Tibial artery (tissue), 4 donors: ENCODE measurements around the gene GALNT10.

Experiments
- DNase-seq, 2 donors: peaks; one replicate each; pipeline ENCODE4 v3.0.0-alpha.2; 2019
- H3K27ac ChIP-seq, 2 donors: fragments of 200-600 bp; sonication (generic) in 1 of 2; 1 replicate in 1 of 2; 2 replicates in 1 of 2; pipeline ENCODE4 v1.5.1; 2018 to 2019; ENCODE audit warnings: mild to moderate bottlenecking in 1 of 2
- H3K27me3 ChIP-seq, 2 donors: fragments of 200-600 bp; sonication (generic) in 1 of 2; one replicate each; pipeline versions ENCODE4 v1.5.1 to v1.6.0; 2016 to 2019
- H3K36me3 ChIP-seq, 3 donors: fragments of 200-600 bp; sonication (generic) in 2 of 3; one replicate each; pipeline ENCODE4 v1.5.1; 2016 to 2019; ENCODE audit warnings: mild to moderate bottlenecking in 2 of 3
- H3K4me1 ChIP-seq, 4 donors: fragments of 200-600 bp; sonication (generic) in 2 of 4; 1 replicate in 3 of 4; 2 replicates in 1 of 4; pipeline ENCODE4 v1.5.1; 2016 to 2019
- H3K4me3 ChIP-seq, 2 donors: fragments of 200-600 bp; sonication (generic) in 1 of 2; 1 replicate in 1 of 2; 2 replicates in 1 of 2; pipeline ENCODE4 v1.5.1; 2018 to 2019; ENCODE audit warnings: mild to moderate bottlenecking in 2 of 2
- H3K9me3 ChIP-seq, 3 donors: fragments of 200-600 bp; sonication (generic) in 1 of 3; one replicate each; pipeline ENCODE4 v1.5.1; 2016 to 2019
- CTCF ChIP-seq, 2 experiments: fragments of 200-600 bp in 1 of 2; fragments of 450-650 bp in 1 of 2; IDR thresholded peaks; one replicate each; pipeline ENCODE4 v1.5.1; 2017 to 2019; ENCODE audit warnings: antibody characterized with exemption in 2 of 2, mild to moderate bottlenecking in 1 of 2, moderate library complexity in 1 of 2
- intact Hi-C: fragments of 100-400 bp; cut with DNase I; formaldehyde crosslinking; loops from one replicate; pipeline ENCODE4 v1.15.0; 2023; ENCODE audit warnings: low total_unique reads

GALNT10 gene

GRCh38 chr5:154209591-154210081 is 19.1 kb downstream of the GALNT10 start:
- peaks cover 0 to 5% (median 0%) of the 10 kb centered on the region in 3 donors for H3K9me3 ChIP-seq
- no peak for DNase-seq
- TF ChIP-seq CTCF (IDR thresholded peaks at IDR 0.05): no peak
- peaks cover 0 to 9% (median 7%) of the 10 kb centered on the region in 3 donors for H3K36me3 ChIP-seq
- H3K27ac ChIP-seq: no peak overlapping the region
- no peaks in the 10 kb centered on the region for H3K27me3 ChIP-seq
- H3K4me1 ChIP-seq: peaks cover 0 to 6% (median 0%) of the 10 kb centered on the region in 4 donors
- H3K4me3 ChIP-seq: no peak overlapping the region
- intact Hi-C loops: no loop called here

- intact Hi-C loops: no loop called here
- no peaks in the 10 kb centered on the region for H3K27me3 ChIP-seq
- DNase-seq: no peak
- H3K4me1 ChIP-seq: peaks cover 0 to 9% (median 0%) of the 10 kb centered on the region in 4 donors
- H3K27ac ChIP-seq: no peak overlapping the region
- H3K9me3 ChIP-seq: peaks cover 0 to 5% (median 0%) of the 10 kb centered on the region in 3 donors
- H3K4me3 ChIP-seq: no peak overlapping the region
- TF ChIP-seq CTCF (IDR thresholded peaks at IDR 0.05): no peak
- H3K36me3 ChIP-seq: peaks cover 0 to 9% (median 2%) of the 10 kb centered on the region in 3 donors
Measured at GRCh38 chr5:154210163-154210562, 19.6 kb downstream of the GALNT10 start.

GRCh38 chr5:154211641-154212390 is 21.3 kb downstream of the GALNT10 start:
- Histone ChIP-seq H3K9me3 (peaks cover 0 to 5% (median 0%) of the 10 kb centered on the region in 3 donors), H3K4me1 (peaks cover 0 to 9% (median 4%) of the 10 kb centered on the region in 4 donors), H3K27me3 (no peaks in the 10 kb centered on the region), H3K4me3 (no peak overlapping the region), H3K36me3 (peaks cover 0 to 9% (median 0%) of the 10 kb centered on the region in 3 donors), H3K27ac (no peak overlapping the region)
- DNase-seq: no peak
- TF ChIP-seq CTCF (IDR thresholded peaks at IDR 0.05): no peak
- intact Hi-C loops: no loop called here

- Histone ChIP-seq H3K27me3 (no peaks in the 10 kb centered on the region), H3K36me3 (peaks cover 0 to 9% (median 0%) of the 10 kb centered on the region in 3 donors), H3K4me3 (no peak overlapping the region), H3K9me3 (peaks cover 0 to 5% (median 0%) of the 10 kb centered on the region in 3 donors), H3K27ac (no peak overlapping the region), H3K4me1 (peaks cover 0 to 11% (median 5%) of the 10 kb centered on the region in 4 donors)
- intact Hi-C loops: no loop called here
- DNase-seq: no peak
- no peak for TF ChIP-seq CTCF (IDR thresholded peaks at IDR 0.05)
Measured at GRCh38 chr5:154213592-154213991, 23.1 kb downstream of the GALNT10 start.

GRCh38 chr5:154214371-154215106 is 24.0 kb downstream of the GALNT10 start:
- no peak for TF ChIP-seq CTCF (IDR thresholded peaks at IDR 0.05)
- no peak overlapping the region for H3K4me3 ChIP-seq
- intact Hi-C loops: no loop called here
- H3K4me1 ChIP-seq: peaks cover 0 to 11% (median 5%) of the 10 kb centered on the region in 4 donors
- H3K27me3 ChIP-seq: no peaks in the 10 kb centered on the region
- no peak for DNase-seq
- no peaks in the 10 kb centered on the region for H3K9me3 ChIP-seq
- peaks cover 0 to under 1% (median 0%) of the 10 kb centered on the region in 3 donors for H3K36me3 ChIP-seq
- no peak overlapping the region for H3K27ac ChIP-seq
